ENCODE data around the gene HELZ.
"Not testable (repeated sequence)": the region's sequence is repeated elsewhere in the genome, so short reads cannot be mapped to it uniquely, and the experiment has no call there.

Gene HELZ

GRCh38 chr17:67208232-67208631 is 36.8 kb downstream of the HELZ start:
- peaks cover 3% of the 10 kb centered on the region; the same call in 1 of the 2 replicates for H3K36me3 ChIP-seq (replicated peaks)
- DNase-seq (ENCODE audit: low spot score in 2 of 2) = no peak
- in situ Hi-C loops (cut with MboI; ENCODE audit: low sequenced_read_pairs) = no loop called here
- no peaks in the 10 kb centered on the region for H3K27me3 ChIP-seq (ENCODE audit: low read depth)
- peaks cover 8% of the 10 kb centered on the region for H3K4me1 ChIP-seq
- H3K9me3 ChIP-seq = no peaks in the 10 kb centered on the region
- H3K4me3 ChIP-seq = no peak overlapping the region

GRCh38 chr17:67203818-67204217 is 41.2 kb downstream of the HELZ start:
- H3K9me3 ChIP-seq = no peaks in the 10 kb centered on the region
- in situ Hi-C loops (cut with MboI; ENCODE audit: low sequenced_read_pairs) = no loop called here
- H3K4me1 ChIP-seq = no peaks in the 10 kb centered on the region
- no peak for DNase-seq (ENCODE audit: low spot score in 2 of 2)
- no peaks in the 10 kb centered on the region for H3K27me3 ChIP-seq (ENCODE audit: low read depth)
- H3K4me3 ChIP-seq = no peak overlapping the region
- peaks cover 14% of the 10 kb centered on the region for H3K36me3 ChIP-seq (replicated peaks)

GRCh38 chr17:67202503-67202902 is 42.5 kb downstream of the HELZ start:
- no peak for DNase-seq (ENCODE audit: low spot score in 2 of 2)
- H3K4me1 ChIP-seq = no peaks in the 10 kb centered on the region
- no peaks in the 10 kb centered on the region for H3K9me3 ChIP-seq
- H3K4me3 ChIP-seq = no peak overlapping the region
- peaks cover 18% of the 10 kb centered on the region for H3K36me3 ChIP-seq (replicated peaks)
- in situ Hi-C loops (cut with MboI; ENCODE audit: low sequenced_read_pairs) = no loop called here
- H3K27me3 ChIP-seq (ENCODE audit: low read depth) = no peaks in the 10 kb centered on the region

- in situ Hi-C loops (cut with MboI; ENCODE audit: low sequenced_read_pairs) = no loop called here
- Histone ChIP-seq H3K27me3 (ENCODE audit: low read depth) (no peaks in the 10 kb centered on the region), H3K4me3 (no peak overlapping the region), H3K9me3 (no peaks in the 10 kb centered on the region), H3K36me3 (replicated peaks) (peaks cover 18% of the 10 kb centered on the region), H3K4me1 (no peaks in the 10 kb centered on the region)
- DNase-seq (ENCODE audit: low spot score in 2 of 2) = peak in 1 of 2 experiments; percentile 29
These were observed 44.2 kb downstream of the HELZ start for GRCh38 chr17:67200727-67201301.

GRCh38 chr17:67198131-67198530 is 46.9 kb downstream of the HELZ start:
- H3K9me3 ChIP-seq = no peaks in the 10 kb centered on the region
- no peak overlapping the region for H3K4me3 ChIP-seq
- in situ Hi-C loops (cut with MboI; ENCODE audit: low sequenced_read_pairs) = no loop called here
- no peak for DNase-seq (ENCODE audit: low spot score in 2 of 2)
- peaks cover 24% of the 10 kb centered on the region for H3K36me3 ChIP-seq (replicated peaks)
- no peaks in the 10 kb centered on the region for H3K27me3 ChIP-seq (ENCODE audit: low read depth)
- no peaks in the 10 kb centered on the region for H3K4me1 ChIP-seq

GRCh38 chr17:67197023-67197422 is 48.0 kb downstream of the HELZ start:
- H3K4me1 ChIP-seq; H3K9me3 ChIP-seq; H3K27me3 ChIP-seq (ENCODE audit: low read depth); H3K4me3 ChIP-seq; DNase-seq (ENCODE audit: low spot score in 2 of 2); in situ Hi-C loops (cut with MboI; ENCODE audit: low sequenced_read_pairs): not testable (repeated sequence)
- peaks cover 24% of the 10 kb centered on the region for H3K36me3 ChIP-seq (replicated peaks)

GRCh38 chr17:67196422-67196821 is 48.6 kb downstream of the HELZ start:
- DNase-seq (ENCODE audit: low spot score in 2 of 2) = no peak
- no peaks in the 10 kb centered on the region for H3K27me3 ChIP-seq (ENCODE audit: low read depth)
- no peaks in the 10 kb centered on the region for H3K9me3 ChIP-seq
- H3K4me1 ChIP-seq = no peaks in the 10 kb centered on the region
- H3K36me3 ChIP-seq (replicated peaks) = peaks cover 24% of the 10 kb centered on the region
- H3K4me3 ChIP-seq = no peak overlapping the region
- in situ Hi-C loops (cut with MboI; ENCODE audit: low sequenced_read_pairs) = no loop called here

GRCh38 chr17:67194134-67194533 is 50.9 kb downstream of the HELZ start:
- Histone ChIP-seq H3K4me3 (no peak overlapping the region), H3K27me3 (ENCODE audit: low read depth) (no peaks in the 10 kb centered on the region), H3K4me1 (no peaks in the 10 kb centered on the region), H3K9me3 (no peaks in the 10 kb centered on the region), H3K36me3 (replicated peaks) (peaks cover 19% of the 10 kb centered on the region)
- in situ Hi-C loops (cut with MboI; ENCODE audit: low sequenced_read_pairs) = no loop called here
- no peak for DNase-seq (ENCODE audit: low spot score in 2 of 2)

GRCh38 chr17:67187927-67188326 is 57.1 kb downstream of the HELZ start:
- no peak overlapping the region for H3K4me3 ChIP-seq
- in situ Hi-C loops (cut with MboI; ENCODE audit: low sequenced_read_pairs) = no loop called here
- DNase-seq (ENCODE audit: low spot score in 2 of 2) = no peak
- H3K9me3 ChIP-seq = no peaks in the 10 kb centered on the region
- no peaks in the 10 kb centered on the region for H3K4me1 ChIP-seq
- no peaks in the 10 kb centered on the region for H3K27me3 ChIP-seq (ENCODE audit: low read depth)
- H3K36me3 ChIP-seq (replicated peaks) = peaks cover 20% of the 10 kb centered on the region

- in situ Hi-C loops (cut with MboI; ENCODE audit: low sequenced_read_pairs) = no loop called here
- no peaks in the 10 kb centered on the region for H3K4me1 ChIP-seq
- H3K36me3 ChIP-seq (replicated peaks) = peaks cover 20% of the 10 kb centered on the region
- no peaks in the 10 kb centered on the region for H3K9me3 ChIP-seq
- H3K4me3 ChIP-seq = no peak overlapping the region
- DNase-seq (ENCODE audit: low spot score in 2 of 2) = no peak
- no peaks in the 10 kb centered on the region for H3K27me3 ChIP-seq (ENCODE audit: low read depth)
These were observed 58.2 kb downstream of the HELZ start for GRCh38 chr17:67186782-67187181.

GRCh38 chr17:67183531-67183930 is 61.5 kb downstream of the HELZ start:
- H3K36me3 ChIP-seq (replicated peaks) = peaks cover 13% of the 10 kb centered on the region
- H3K9me3 ChIP-seq = no peaks in the 10 kb centered on the region
- in situ Hi-C loops (cut with MboI; ENCODE audit: low sequenced_read_pairs) = no loop called here
- H3K4me1 ChIP-seq = no peaks in the 10 kb centered on the region
- DNase-seq (ENCODE audit: low spot score in 2 of 2) = no peak
- no peak overlapping the region for H3K4me3 ChIP-seq
- H3K27me3 ChIP-seq (ENCODE audit: low read depth) = no peaks in the 10 kb centered on the region

- H3K27me3 ChIP-seq (ENCODE audit: low read depth) = no peaks in the 10 kb centered on the region
- no peak overlapping the region for H3K4me3 ChIP-seq
- in situ Hi-C loops (cut with MboI; ENCODE audit: low sequenced_read_pairs) = no loop called here
- no peak for DNase-seq (ENCODE audit: low spot score in 2 of 2)
- no peaks in the 10 kb centered on the region for H3K4me1 ChIP-seq
- no peaks in the 10 kb centered on the region for H3K9me3 ChIP-seq
- H3K36me3 ChIP-seq (replicated peaks) = peaks cover 14% of the 10 kb centered on the region
These were observed 63.2 kb downstream of the HELZ start for GRCh38 chr17:67181825-67182224.

GRCh38 chr17:67180275-67180674 is 64.7 kb downstream of the HELZ start:
- no peak for DNase-seq (ENCODE audit: low spot score in 2 of 2)
- H3K36me3 ChIP-seq (replicated peaks) = peaks cover 14% of the 10 kb centered on the region
- in situ Hi-C loops (cut with MboI; ENCODE audit: low sequenced_read_pairs) = no loop called here

GRCh38 chr17:67178555-67178954 is 66.4 kb downstream of the HELZ start:
- H3K4me1 ChIP-seq = no peaks in the 10 kb centered on the region
- no peak overlapping the region for H3K4me3 ChIP-seq
- H3K9me3 ChIP-seq = no peaks in the 10 kb centered on the region
- no peak for DNase-seq (ENCODE audit: low spot score in 2 of 2)
- H3K36me3 ChIP-seq (replicated peaks) = peaks cover 14% of the 10 kb centered on the region
- in situ Hi-C loops (cut with MboI; ENCODE audit: low sequenced_read_pairs) = no loop called here
- H3K27me3 ChIP-seq (ENCODE audit: low read depth) = no peaks in the 10 kb centered on the region

More at GRCh38 chr17:67180275-67180674, 64.7 kb downstream of the HELZ start:
- Histone ChIP-seq H3K4me1 (no peaks in the 10 kb centered on the region), H3K9me3 (no peaks in the 10 kb centered on the region), H3K4me3 (no peak overlapping the region), H3K27me3 (ENCODE audit: low read depth) (no peaks in the 10 kb centered on the region)

GRCh38 chr17:67177732-67178131 is 67.3 kb downstream of the HELZ start:
- Histone ChIP-seq H3K4me3 (no peak overlapping the region), H3K27me3 (ENCODE audit: low read depth) (no peaks in the 10 kb centered on the region), H3K4me1 (no peaks in the 10 kb centered on the region), H3K9me3 (no peaks in the 10 kb centered on the region), H3K36me3 (replicated peaks) (peaks cover 17% of the 10 kb centered on the region)
- no peak for DNase-seq (ENCODE audit: low spot score in 2 of 2)
- in situ Hi-C loops (cut with MboI; ENCODE audit: low sequenced_read_pairs) = no loop called here

All from HAP-1 (cell line).